HepG2 (cell line): Measurements from ENCODE around the gene GDPGP1. TPM values are rescaled to one million over a fixed set of nuclear protein-coding genes. Genes with fewer than 3 reads are reported as not detected.
A peak's percentile ranks its signal among the peaks of the same experiment; 100 is the strongest.

ENCODE experiments used
- AGO2 ChIP-seq: fragments of 200-400 bp; formaldehyde crosslinking; optimal IDR thresholded peaks from 2 replicates; pipeline ENCODE3; 2017; ENCODE audit warnings: mild to moderate bottlenecking, low read depth, low read length, moderate library complexity
- ATF6 ChIP-seq: sonication (generic); formaldehyde crosslinking; conservative IDR thresholded peaks from 2 replicates; pipeline ENCODE4 v1.4.0; 2020; ENCODE audit warnings: missing genetic modification reagents
- CAMTA2 ChIP-seq: sonication (generic); formaldehyde crosslinking; IDR thresholded peaks from 2 replicates; pipeline ENCODE4 v1.4.0; 2020; ENCODE audit warnings: mild to moderate bottlenecking, missing genetic modification reagents, borderline replicate concordance
- ELF3 ChIP-seq: IDR thresholded peaks from 2 replicates; pipeline ENCODE4 v1.6.1; 2016; ENCODE audit warnings: missing genetic modification reagents, missing compliant biosample characterization
- JDP2 ChIP-seq: sonication (generic); formaldehyde crosslinking; IDR thresholded peaks from 2 replicates; pipeline ENCODE4 v1.8.1; 2022; ENCODE audit warnings: missing genetic modification reagents, borderline replicate concordance
- KDM6A ChIP-seq: IDR thresholded peaks from 2 replicates; pipeline ENCODE4 v1.6.1; 2016; ENCODE audit warnings: low read depth
- KMT2A ChIP-seq: sonication (generic); formaldehyde crosslinking; IDR thresholded peaks from 2 replicates; pipeline ENCODE4 v1.4.0; 2020; ENCODE audit warnings: missing genetic modification reagents
- RBFOX2 ChIP-seq: fragments of 200-400 bp; formaldehyde crosslinking; IDR thresholded peaks from 2 replicates; pipeline ENCODE4 v1.6.1; 2017; ENCODE audit warnings: low read depth, mild to moderate bottlenecking, low read length
- SP1 ChIP-seq, 2 experiments: fragments of 450-650 bp in 1 of 2; sonication (generic) in 1 of 2; formaldehyde crosslinking in 1 of 2; IDR thresholded peaks; 2 replicates each; pipeline versions ENCODE4 v1.4.0 to v1.6.1; 2016 to 2020; ENCODE audit warnings: missing genetic modification reagents in 1 of 2
- ZNF282 ChIP-seq: fragments of 450-650 bp; IDR thresholded peaks from 2 replicates; pipeline ENCODE4 v1.6.1; 2018; ENCODE audit not compliant: partially characterized antibody
- ZNF329 ChIP-seq: sonication (generic); formaldehyde crosslinking; IDR thresholded peaks from 2 replicates; pipeline ENCODE4 v1.9.0; 2021; ENCODE audit warnings: low read depth, mild to moderate bottlenecking, missing genetic modification reagents
- ZNF558 ChIP-seq: sonication (generic); formaldehyde crosslinking; IDR thresholded peaks from 2 replicates; pipeline ENCODE4 v1.9.0; 2022; ENCODE audit warnings: mild to moderate bottlenecking, missing genetic modification reagents, borderline replicate concordance
- ZNF644 ChIP-seq: IDR thresholded peaks from 2 replicates; pipeline ENCODE4 v1.6.1; 2016; ENCODE audit warnings: low read depth
- ZNF652 ChIP-seq: IDR thresholded peaks from 2 replicates; pipeline ENCODE4 v1.6.1; 2016; ENCODE audit warnings: low read depth, borderline replicate concordance
- ZNF766 ChIP-seq: sonication (generic); formaldehyde crosslinking; IDR thresholded peaks from 2 replicates; pipeline ENCODE4 v1.5.0; 2020; ENCODE audit warnings: missing genetic modification reagents, borderline replicate concordance
- polyA plus RNA-seq, 8 experiments: library from polyadenylated mRNA; depleted of rRNA in 3 of 8; stranded (reverse) in 7 of 8; unstranded in 1 of 8; fragments of >200 nt; fragmentation: Illumina TruSeq in 4 of 8; extraction: Trizol in 4 of 8; gene quantifications; 2 replicates each; pipeline versions ENCODE4 v1.2.1 to v1.2.3, GENCODE V29; 2011 to 2016; ENCODE audit warnings: low read depth in 4 of 8, missing spikeins in 1 of 8, mixed read lengths in 1 of 8; ENCODE audit not compliant: insufficient read depth in 1 of 8
- total RNA-seq, 5 experiments: library from RNA; depleted of rRNA; stranded (reverse); fragments of >200 nt; fragmentation: Illumina TruSeq; extraction: Trizol; gene quantifications; 2 replicates each; pipeline ENCODE4 v1.2.3, GENCODE V29; 2016; ENCODE audit warnings: low read depth in 1 of 5
- TF ChIP-seq, protein P1 (sequence below): sonication (generic); formaldehyde crosslinking; IDR thresholded peaks from 2 replicates; pipeline ENCODE4 v1.5.0; 2020; ENCODE audit warnings: missing genetic modification reagents
- TF ChIP-seq, protein P2 (sequence below), 2 experiments: sonication (generic) in 1 of 2; formaldehyde crosslinking in 1 of 2; IDR thresholded peaks; 2 replicates each; pipeline versions ENCODE4 v1.4.0 to v1.6.1; 2016 to 2020; ENCODE audit warnings: borderline replicate concordance in 1 of 2, low read depth in 1 of 2, mild to moderate bottlenecking in 1 of 2, missing genetic modification reagents in 1 of 2
- TF ChIP-seq, protein P3 (sequence below): sonication (generic); formaldehyde crosslinking; IDR thresholded peaks from 2 replicates; pipeline ENCODE4 v1.4.0; 2020; ENCODE audit warnings: missing genetic modification reagents

Gene GDPGP1
- total and polyA plus RNA-seq, 2 of the 13 experiments (the other 11 are each of a cell fraction or from before 2014, with no cell fraction given), result 1.5 to 4.3 TPM

- 0 out of 2 replicates have a peak, but pooled peaks have one; percentile 65 for TF ChIP-seq CAMTA2 (CRISPR knock-in tag)
- TF ChIP-seq ZNF282, result no peak
- no peak for TF ChIP-seq JDP2 (CRISPR knock-in tag)
- TF ChIP-seq, protein P1, sequence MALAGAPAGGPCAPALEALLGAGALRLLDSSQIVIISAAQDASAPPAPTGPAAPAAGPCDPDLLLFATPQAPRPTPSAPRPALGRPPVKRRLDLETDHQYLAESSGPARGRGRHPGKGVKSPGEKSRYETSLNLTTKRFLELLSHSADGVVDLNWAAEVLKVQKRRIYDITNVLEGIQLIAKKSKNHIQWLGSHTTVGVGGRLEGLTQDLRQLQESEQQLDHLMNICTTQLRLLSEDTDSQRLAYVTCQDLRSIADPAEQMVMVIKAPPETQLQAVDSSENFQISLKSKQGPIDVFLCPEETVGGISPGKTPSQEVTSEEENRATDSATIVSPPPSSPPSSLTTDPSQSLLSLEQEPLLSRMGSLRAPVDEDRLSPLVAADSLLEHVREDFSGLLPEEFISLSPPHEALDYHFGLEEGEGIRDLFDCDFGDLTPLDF (CRISPR knock-in tag), result no peak
- TF ChIP-seq ZNF644 (CRISPR knock-in tag), result no peak
- no peak for TF ChIP-seq ATF6 (CRISPR knock-in tag)
- TF ChIP-seq AGO2, result no peak
- peak; percentile 22; the same call in 1 of the 2 replicates for TF ChIP-seq ZNF766 (CRISPR knock-in tag)
- no peak for TF ChIP-seq ZNF652 (CRISPR knock-in tag)
- TF ChIP-seq ZNF329 (CRISPR knock-in tag), result no peak
- TF ChIP-seq, protein P2, sequence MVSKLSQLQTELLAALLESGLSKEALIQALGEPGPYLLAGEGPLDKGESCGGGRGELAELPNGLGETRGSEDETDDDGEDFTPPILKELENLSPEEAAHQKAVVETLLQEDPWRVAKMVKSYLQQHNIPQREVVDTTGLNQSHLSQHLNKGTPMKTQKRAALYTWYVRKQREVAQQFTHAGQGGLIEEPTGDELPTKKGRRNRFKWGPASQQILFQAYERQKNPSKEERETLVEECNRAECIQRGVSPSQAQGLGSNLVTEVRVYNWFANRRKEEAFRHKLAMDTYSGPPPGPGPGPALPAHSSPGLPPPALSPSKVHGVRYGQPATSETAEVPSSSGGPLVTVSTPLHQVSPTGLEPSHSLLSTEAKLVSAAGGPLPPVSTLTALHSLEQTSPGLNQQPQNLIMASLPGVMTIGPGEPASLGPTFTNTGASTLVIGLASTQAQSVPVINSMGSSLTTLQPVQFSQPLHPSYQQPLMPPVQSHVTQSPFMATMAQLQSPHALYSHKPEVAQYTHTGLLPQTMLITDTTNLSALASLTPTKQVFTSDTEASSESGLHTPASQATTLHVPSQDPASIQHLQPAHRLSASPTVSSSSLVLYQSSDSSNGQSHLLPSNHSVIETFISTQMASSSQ (IDR thresholded peaks at IDR 0.05; ENCODE audit: low read depth), result no peak
- TF ChIP-seq, protein P2 (CRISPR knock-in tag; IDR thresholded peaks at IDR 0.05; ENCODE audit: borderline replicate concordance), result no peak
- TF ChIP-seq KMT2A, result peak; percentile 31
- peak; percentile 88 for TF ChIP-seq ELF3 (CRISPR knock-in tag)
- TF ChIP-seq RBFOX2, result peak; percentile 80
- no peak for TF ChIP-seq SP1 (IDR thresholded peaks at IDR 0.05)
- peak; percentile 47; the same call in 1 of the 2 replicates for TF ChIP-seq SP1 (CRISPR knock-in tag; IDR thresholded peaks at IDR 0.05)
- no peak for TF ChIP-seq KDM6A
- TF ChIP-seq ZNF558 (CRISPR knock-in tag), result peak; percentile 70; the same call in 1 of the 2 replicates
- TF ChIP-seq, protein P3, sequence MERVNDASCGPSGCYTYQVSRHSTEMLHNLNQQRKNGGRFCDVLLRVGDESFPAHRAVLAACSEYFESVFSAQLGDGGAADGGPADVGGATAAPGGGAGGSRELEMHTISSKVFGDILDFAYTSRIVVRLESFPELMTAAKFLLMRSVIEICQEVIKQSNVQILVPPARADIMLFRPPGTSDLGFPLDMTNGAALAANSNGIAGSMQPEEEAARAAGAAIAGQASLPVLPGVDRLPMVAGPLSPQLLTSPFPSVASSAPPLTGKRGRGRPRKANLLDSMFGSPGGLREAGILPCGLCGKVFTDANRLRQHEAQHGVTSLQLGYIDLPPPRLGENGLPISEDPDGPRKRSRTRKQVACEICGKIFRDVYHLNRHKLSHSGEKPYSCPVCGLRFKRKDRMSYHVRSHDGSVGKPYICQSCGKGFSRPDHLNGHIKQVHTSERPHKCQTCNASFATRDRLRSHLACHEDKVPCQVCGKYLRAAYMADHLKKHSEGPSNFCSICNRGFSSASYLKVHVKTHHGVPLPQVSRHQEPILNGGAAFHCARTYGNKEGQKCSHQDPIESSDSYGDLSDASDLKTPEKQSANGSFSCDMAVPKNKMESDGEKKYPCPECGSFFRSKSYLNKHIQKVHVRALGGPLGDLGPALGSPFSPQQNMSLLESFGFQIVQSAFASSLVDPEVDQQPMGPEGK (CRISPR knock-in tag), result peak; percentile 74
Observed at GRCh38 chr15:90201130-90201943, 32.7 kb upstream of the GDPGP1 start, which contains the start of gene SEMA4B (continued).
